GM21723 (cell line): ENCODE results near the gene LRRIQ4.

Experiments
- ATAC-seq: cut with Tn5 transposase; IDR thresholded peaks from one replicate; pipeline ENCODE4 v1.9.1; 2021; ENCODE audit warnings: mild to moderate bottlenecking, moderate library complexity; ENCODE audit not compliant: unreplicated experiment

Gene LRRIQ4

DNA sequence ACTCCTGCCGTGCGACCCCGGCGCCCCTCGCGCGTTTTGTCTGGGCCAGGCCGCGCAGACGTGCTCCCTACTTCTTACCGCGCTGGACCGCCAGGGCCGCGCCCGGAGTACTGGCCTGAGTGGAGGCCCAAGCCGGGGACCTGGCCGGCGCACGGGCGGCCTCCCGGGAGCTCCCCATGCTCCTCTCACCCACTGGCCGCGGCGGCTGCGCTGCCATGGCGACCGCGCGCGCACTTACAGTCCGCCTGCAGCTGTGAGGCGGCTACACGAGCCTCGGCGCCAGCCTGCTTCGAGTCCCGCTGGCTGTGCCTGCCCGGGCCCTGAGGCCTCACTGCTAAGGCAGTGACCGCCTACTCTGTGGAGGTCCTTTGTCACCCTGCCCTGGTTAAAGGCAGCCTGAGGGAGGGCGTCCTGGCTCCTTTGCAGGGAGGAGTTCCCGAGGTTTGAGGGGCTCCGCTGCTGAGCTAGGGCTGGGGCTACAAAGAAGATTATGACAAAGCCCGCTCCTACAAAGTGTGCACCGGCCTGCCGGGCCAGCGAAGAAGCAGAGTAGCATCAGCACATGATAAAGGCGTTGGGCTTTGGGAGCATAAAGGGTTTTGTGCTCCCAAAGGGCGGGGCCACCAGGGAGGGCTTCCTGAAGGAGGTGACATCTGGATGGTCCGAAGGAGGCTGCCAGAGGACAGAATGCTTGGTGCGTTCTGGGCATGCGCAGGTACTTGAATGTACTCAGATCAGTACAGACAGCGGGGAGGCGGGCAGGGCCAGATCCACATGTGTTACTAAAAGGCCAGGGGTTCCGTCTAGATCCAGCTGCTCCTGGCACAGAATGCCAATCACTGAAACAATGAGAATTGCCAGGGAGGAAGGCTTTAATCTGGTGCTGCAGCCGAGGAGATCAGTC, at the start of gene LRRIQ4, which contains the start of gene LRRC34:
TSS of gene LRRIQ4 (plus strand) at position 539 of the 904 bp plus-strand sequence. CDS start 9,052 bp downstream, outside the sequence.
TSS of gene LRRC34 (minus strand) at position 573 of the 904 bp plus-strand sequence. CDS start at position 217, 356 bp downstream.
- peak; percentile 72 for ATAC-seq

DNA sequence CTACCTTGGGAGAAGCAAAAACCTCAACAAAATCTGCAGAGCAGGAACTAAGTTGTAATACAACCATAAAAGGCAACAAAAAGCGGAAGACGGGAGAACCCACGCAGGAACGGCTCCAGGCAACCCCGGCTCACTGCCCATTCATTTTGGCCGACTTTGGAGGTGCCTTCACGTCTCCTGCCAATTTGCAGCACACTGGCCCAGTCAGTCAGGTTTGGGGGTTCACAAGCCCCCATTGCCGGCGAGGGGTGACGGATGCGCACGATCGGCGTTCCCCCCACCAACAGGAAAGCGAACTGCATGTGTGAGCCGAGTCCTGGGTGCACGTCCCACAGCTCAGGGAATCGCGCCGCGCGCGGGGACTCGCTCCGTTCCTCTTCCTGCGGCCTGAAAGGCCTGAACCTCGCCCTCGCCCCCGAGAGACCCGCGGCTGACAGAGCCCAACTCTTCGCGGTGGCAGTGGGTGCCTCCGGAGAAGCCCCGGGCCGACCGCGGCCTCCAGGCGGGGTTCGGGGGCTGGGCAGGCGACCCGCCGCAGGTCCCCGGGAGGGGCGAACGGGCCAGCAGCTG, 48.3 kb upstream of the LRRIQ4 start:
- peak; percentile 47 for ATAC-seq

DNA sequence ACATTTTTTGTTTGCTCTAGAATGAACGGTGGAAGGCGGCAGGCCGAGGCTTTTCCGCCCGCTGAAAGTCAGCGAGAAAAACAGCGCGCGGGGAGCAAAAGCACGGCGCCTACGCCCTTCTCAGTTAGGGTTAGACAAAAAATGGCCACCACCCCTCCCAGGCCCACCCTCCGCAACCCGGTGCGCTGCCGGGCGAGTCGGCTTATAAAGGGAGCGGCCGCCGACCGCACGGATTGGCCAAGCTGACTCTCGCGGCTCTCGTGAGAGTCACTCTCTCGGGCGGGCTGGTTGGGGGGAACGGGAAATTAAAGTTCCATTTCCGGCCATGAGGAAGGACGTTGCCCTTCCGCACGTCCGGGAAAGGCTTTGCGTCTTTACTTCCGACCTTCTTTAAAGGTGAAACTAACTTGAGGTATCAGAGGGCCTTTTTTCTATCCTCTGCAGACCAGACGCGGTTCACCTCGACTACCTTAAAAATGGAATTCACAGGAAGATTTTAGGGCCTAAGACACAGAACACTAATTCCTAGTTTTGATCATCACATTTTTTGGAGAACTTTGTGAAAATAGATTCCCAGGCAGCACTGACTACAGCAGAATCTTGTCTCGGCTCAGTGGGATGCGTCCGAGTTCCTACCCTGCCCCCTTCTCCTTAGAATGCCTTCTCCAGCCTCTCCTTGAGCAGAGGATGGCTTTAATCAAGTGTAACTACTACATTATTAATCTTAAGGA, 47.6 kb upstream of the LRRIQ4 start, which contains the start of gene TERC:
TSS of gene TERC (minus strand) at position 179 of the 731 bp plus-strand sequence.
- peak; percentile 61 for ATAC-seq

DNA sequence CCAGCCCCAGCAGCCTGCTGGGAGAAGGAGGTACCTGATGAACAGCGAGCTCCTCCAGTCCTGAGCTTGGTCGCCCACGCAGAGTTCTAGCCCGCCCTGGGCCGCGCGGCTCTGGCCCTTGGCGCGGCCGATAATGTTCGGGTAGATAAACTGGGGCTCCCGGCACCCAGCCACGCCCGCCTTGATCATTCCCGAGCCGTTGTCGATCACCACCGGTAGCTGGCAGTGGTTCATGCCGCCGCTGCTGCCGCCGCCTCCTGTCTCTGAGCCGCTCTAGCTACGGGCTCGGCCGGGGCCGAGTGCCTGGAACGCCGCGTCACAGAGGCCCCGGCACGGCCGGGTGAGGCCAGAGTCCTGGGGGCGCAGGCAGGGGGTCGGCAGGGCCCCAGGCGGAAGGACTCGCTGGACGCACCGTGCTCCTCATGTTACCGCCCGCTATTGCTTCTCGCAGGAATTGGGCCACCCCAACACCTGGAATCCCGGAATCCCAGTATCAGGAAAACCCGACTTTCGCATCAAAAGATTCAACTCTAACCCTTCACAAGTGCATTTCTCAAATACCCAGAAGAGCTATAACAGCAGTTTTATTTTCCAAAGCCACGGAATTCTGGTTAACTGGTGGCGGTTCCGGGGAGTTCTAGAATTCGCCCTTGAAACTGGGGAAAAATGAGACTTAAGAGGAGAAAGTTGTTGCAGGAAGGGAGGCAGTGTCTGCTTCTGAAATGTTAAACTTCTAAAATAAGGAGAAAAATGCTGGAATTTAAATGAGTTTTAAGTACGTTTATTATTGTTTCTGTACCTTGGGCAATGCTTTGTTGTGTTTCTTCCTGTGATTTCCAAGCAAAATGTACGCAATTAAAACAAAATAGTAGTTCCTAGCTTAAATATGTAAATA, 43.1 kb upstream of the LRRIQ4 start, which contains the start of gene ACTRT3:
TSS of gene ACTRT3 (minus strand) at position 275 of the 895 bp plus-strand sequence. CDS start at position 234, 41 bp downstream.
- ATAC-seq: peak; percentile 28

DNA sequence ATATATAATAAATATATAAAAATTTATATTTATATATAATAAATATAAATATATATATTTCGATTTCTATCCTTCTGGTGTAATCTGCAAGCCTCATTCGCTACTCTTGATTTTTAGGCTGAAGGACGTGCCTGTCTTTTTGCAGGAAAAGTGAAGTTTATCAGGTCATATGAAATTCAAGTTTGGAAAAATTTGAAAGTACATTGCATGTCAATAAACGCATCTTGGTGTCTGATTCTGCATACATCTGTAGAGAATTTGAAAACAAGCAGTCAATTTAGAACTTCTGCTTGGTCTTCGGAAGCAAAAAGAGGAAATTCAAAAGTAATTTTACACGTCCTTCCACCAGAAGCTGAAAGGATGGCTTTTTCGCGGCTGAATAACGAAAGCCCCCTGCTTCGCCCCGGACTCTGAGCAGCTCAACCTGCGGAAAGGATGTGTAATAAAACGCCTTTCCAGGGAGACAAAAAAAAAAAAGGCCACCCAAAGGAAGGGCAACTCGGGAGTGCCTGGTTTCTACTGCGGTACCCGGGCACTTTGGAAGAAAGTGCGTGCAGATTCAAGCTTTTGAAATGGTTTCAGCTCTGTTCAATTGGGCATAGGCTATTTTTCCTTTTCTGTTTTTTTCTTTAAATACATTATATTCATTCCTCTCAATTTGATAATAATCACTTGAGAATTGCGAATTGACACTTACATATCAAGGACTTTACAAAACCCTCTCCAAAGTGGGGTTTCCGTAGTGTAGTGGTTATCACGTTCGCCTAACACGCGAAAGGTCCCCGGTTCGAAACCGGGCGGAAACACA, 41.0 kb upstream of the LRRIQ4 start:
- ATAC-seq: peak; percentile 26

DNA sequence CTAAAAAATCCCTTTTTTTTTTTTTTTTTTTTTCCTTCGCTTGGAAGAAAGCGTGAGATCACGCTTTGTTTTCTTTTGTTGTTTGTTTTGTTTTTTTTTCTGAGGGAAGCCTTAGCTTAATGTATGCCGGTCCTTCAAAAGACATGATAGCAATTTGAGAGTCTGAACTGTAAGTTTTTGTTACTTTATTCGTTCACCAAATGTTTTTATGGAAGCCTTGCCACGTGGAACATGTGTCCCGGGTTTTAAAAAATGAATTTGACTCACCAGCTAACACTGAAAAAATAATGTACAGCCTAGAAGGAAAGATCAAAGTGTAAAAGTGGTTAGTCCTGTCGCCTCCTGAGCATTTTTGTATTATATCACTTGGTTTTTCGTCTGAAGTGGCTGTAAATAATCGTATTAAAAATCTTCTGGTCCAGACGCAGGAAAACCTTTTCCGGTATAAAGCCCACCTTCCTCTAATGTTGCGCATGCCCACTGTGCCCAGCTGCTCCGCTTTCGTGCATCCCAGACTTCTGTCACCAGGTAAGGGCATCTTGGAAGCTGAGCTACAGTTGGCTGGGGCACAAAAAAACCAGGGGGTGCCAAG, 40.3 kb upstream of the LRRIQ4 start:
- ATAC-seq: peak; percentile 29

DNA sequence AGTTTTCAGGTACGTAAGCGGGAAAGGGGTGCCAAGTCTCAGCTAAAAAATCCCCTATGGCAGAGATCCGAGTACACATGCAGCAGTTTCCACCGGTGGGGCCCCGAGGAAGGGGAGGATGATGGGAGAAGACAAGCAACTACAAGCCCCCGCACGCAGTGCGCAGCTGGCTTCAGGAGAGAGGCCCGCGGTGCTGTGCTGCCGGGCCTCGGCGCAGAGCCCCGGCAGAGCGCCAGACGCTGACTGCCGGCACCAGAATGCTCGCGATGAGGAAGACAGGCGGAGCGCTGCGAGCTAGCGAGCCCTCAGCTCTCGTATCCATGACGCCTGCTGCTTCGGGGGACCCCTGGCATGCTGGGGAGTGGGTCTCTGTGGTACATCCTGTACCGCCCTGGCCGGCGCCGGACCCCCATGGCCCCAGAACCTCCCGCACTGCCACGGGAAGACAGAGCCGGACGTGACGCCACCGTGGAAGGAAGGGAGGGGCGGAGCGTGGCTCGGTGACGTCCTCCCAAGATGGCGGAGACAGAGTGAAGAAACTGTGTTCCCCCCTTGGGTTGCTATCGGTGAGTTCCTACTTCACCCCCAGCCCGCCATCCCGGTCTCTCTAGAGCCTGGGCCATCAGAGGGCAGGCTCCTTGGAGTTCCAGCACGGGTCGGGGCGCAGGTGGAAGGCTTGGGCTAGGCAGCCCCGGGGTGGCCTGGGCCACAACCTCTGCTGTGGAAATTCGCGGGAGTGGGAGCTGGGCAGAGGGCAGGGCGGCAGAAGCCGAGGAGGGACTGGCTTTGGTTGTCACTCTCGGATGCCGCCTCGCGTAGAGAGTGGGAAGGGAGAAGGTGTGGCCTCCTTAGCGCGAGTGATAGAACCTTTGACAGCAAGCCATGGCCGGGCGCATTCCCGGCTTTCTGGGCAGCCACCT, 39.5 kb upstream of the LRRIQ4 start, which contains the start of gene MYNN:
TSS of gene MYNN (plus strand) at position 500 of the 920 bp plus-strand sequence. CDS start 900 bp downstream, outside the sequence.
- peak; percentile 84 for ATAC-seq

DNA sequence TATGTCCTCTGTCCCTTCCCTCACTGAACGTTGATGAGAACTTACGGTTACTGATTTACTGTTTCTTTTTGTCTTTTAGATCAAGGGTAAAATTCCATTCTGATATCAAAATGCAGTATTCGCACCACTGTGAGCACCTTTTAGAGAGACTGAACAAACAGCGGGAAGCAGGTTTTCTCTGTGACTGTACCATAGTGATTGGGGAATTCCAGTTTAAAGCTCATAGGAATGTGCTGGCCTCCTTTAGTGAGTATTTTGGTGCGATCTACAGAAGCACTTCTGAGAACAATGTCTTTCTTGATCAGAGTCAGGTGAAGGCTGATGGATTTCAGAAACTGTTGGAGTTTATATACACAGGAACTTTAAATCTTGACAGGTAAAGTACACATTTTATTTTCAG, 38.5 kb upstream of the LRRIQ4 start:
- no peak for ATAC-seq

DNA sequence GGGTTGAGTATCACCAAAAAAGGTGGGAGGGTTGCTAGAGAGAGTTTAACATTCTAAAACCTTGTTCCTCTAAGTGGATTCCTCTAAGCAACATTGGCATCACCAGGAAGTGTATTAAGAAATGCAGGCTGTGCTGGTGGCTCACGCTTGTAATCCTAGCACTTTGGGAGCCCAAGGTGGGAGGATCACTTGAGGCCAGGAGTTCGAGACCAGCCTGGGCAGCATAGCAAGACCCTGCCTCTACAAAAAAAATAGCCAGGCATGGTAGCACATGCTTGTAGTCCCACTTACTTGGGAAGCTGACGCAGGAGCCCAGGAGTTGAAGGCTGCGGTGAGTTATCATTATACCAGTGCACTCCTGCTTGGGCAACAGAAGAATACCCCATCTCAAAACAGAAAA, 34.8 kb upstream of the LRRIQ4 start:
- no peak for ATAC-seq

DNA sequence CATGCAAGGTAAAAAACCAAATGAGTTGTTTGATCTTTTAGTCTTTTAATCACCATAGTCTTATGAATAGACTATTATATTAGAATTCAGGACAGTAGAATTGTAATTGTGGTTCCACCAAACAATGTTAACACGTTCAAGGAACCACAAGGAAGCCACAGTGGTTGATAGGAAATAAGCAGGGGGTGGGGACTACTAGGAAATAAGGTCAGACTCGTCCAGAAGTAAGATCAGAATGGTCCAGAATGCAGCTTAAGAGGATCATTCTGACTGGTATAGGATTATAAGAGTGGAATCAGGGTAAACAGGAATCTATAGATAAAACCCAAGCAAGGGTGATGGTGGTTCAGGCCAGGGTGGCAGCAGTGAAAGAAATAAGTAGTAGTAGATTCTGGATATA, 31.9 kb upstream of the LRRIQ4 start:
- ATAC-seq: no peak

DNA sequence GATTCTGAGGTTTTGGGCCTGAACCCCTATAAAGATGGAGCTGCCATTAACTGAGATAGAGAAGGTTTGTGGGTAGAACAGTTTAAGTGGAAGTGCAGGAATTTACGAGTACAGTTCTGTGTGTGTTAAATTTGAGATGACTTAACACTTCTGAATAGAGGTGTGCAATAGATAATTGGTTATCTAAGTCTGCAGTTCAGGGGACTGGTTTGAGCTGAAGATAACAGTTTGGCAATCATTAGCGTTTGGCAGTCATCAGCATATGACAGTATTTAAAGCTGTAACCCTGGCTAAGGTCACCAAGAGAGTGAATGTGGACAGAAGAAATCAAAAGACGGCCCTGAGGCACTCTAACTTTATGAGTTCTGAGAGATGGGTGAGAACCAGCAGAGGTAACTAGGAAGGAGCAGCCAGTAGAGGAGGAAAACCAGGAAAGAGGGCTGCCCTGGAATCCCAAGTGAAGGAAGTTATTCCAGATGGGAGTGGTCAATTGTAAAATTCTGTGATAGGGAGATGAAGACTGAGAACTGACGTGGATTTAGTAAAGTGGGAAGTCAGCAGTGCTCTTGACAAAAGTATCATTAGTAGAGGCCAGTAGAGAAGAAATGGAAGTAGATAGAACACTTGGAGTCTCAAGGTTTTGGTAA, 31.3 kb upstream of the LRRIQ4 start:
- ATAC-seq: no peak

DNA sequence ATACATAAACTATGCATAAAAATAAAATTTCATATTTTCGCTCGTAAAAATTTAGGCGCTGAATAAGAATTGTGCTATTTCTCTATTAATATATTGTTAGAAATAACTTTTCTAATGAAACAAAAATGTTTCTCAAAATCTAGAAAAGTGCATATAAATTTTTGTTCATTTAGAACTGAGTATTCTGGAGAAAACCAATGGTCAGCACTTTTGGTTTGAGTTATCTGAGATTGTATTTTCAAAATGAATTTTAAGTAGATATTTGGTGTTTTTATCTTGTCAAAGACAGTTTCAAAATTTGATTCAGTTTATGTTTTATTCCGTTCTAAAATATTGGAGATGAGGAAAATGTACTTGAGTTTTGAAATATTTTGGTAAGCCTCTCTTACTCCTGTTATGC, 25.6 kb upstream of the LRRIQ4 start:
- ATAC-seq: no peak

DNA sequence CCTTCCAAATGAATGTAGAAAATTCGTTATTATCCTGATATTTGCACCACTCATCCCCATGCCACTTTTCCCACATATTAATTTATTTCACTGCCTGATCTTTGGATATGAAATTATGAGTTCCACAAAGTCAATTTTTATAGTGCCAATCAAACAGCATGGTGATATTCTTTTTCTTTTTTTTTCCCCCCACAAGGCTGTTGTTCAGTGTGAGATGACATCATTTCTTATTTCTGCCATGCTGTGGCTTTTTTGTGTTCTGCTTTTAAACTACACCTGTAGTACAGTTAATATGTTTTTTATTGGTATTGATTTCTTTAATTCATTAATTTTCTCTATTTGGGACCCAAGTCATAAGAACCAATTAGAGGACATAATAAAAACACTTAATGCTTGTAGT, 24.9 kb upstream of the LRRIQ4 start:
- no peak for ATAC-seq

DNA sequence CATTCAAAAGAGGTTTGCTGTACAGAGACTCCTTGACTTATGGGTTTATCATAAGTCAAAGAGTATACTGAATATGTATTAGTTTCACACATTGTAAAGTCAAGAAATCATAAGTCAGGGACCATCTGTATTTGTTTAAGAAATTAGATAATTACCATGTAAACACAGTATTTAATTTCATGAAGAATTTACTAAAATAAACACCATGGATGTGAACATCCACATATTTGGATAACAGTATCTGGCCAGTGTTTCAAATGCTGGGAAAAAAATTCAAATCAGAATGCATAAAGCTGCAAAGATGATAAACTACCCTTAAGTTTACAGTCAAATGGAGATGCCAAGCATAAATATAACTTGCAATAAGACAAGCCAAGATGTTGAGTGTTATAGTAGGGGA, 22.5 kb upstream of the LRRIQ4 start:
- no peak for ATAC-seq

DNA sequence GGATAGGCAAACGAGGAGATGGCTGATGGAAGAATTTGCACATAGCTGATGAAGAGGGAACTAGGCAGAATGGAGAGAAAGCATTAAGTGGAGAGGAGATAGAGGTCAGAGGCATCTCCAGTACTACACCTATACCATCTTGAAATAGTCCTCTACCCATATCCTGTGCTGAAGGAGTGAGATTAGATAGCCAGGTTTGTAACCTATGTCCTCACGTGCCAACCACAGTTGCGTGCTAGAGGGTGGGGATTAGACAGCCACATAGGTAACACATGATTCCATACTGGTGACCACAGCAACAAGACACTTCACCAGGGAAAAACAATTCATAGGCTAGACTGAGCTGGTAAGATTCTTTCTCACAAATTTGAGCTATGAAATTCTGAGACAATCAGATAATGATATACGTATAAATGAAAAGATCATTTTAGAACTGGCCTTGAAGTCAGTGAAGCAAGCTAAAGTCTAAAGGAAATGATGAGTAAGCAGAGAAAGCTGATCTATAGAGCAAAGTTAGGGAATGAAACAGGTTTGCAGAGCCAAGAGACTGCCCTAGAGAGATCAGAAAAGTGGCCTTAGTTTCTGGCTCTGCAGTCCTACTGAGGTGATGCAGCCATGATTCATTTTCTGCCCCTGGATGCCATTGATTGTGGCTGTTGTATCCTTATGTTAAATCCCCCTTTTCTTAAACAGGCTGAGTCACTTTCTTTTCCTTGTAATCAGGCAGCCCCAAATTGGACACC, 21.8 kb upstream of the LRRIQ4 start:
- ATAC-seq: no peak

DNA sequence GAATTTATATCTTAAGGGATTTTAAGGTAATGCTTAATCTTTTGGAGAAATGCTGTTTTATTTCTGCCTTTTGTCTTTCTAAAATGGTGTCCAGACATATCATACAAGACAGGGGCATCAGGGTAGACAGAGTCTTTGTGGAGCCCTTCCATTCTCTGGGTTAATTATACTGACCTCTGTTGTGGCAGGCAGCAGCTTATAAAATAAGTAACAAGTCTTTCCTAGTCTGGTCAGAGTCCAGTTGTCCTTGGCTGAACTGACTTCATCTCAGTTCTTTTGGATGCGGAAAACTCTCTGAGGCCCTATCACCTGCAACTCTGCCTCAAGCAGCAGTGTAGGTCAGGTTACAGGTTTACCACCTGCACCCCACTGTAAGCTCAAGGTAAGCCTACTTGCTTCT, 20.3 kb upstream of the LRRIQ4 start:
- no peak for ATAC-seq

DNA sequence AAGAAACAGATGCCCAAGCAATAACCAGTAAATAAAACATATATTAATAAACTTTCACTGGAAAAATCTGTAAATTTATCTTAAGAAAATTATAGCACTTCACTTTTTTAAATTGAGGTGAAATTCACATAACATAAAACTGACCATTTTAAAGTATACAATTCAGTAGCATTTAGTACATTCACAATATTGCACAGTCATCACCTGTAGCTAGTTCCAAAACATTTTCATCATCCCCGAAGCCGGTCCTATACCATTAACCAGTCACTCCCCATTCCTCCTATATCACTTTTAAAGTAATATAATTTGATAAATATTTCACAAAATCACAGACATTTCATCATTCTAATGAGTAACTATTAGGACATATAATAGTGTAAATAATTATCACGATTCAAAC, 8.0 kb upstream of the LRRIQ4 start:
- no peak for ATAC-seq
